CD4-positive, alpha-beta T cell treated with Interleukin-2 at 100 ng/mL for 4 hours (primary cell): ENCODE data around the gene GNB1L.
"Not testable (repeated sequence)": the region's sequence is repeated elsewhere in the genome, so short reads cannot be mapped to it uniquely, and the experiment has no call there.

ENCODE experiments used
- DNase-seq: peaks from one replicate; pipeline ENCODE4 v3.0.0-alpha.2; 2020; ENCODE audit warnings: low spot score

Gene GNB1L

DNA sequence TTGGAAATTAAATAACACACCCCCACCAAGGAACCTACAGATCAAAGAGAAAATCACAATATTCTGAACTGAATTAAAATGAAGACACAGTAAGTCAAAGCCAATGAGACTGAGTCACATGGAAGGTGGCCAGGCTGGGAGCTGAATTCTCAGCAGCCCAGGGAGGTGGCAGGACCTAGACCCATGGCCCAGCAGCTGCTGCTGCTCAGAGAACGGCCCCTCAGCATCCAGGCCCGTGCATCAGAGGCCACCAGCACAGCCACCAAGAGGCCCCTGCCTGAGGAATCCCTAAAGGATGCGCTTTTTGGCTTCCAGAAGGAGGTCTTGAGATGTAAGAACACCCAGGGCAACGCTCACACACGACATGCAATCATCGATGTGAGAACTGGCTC lies 59.1 kb downstream of the GNB1L start:
- DNase-seq, result no peak

DNA sequence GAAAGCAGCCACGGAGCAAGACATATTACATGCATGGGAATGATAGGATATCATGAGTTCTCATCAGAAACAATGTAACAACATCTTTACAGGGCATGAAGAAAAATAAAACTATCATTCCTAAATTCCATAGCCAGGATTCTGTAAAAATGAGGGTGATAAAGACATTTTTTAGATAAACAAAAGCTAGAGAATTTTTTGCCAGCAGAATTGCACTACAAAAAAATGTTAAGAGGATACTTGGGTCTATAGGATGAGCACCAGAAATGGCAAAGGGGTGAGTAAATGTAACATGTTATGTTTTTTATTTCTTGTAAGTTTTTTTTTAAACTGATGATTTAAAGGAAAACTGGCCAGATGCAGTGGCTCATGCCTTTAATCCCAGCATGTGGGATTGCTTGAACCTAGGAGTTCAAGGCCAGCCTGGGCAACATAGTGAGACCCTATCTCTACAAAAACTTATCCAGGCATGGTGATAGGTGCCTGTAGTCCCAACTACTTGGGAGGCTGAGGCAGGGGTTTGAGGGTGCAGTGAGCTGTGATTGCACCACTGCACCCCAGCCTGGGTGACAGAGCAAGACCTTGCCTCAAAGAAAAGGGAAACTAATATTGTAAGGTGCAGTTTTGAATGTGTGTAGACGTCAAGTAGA lies 60.9 kb downstream of the GNB1L start:
- DNase-seq, result no peak

DNA sequence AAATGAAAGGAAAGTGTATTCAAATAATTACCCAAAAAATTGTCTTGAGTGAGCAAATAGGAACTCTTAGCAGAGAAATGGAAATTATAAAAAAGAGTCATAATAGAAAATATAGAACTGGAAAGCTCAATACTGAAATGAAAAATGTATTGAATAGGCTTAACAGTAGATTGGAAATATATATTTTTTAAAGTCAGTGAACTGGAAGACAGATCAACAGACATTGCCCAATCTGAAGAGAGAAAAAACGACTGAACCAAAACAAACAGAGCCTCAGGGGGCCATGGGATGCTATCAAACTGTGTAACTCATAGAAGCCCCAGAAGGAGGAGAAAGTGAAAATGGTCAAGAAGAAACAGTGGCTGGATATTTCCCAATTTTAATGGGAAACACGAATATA lies 61.5 kb downstream of the GNB1L start:
- DNase-seq, result no peak

DNA sequence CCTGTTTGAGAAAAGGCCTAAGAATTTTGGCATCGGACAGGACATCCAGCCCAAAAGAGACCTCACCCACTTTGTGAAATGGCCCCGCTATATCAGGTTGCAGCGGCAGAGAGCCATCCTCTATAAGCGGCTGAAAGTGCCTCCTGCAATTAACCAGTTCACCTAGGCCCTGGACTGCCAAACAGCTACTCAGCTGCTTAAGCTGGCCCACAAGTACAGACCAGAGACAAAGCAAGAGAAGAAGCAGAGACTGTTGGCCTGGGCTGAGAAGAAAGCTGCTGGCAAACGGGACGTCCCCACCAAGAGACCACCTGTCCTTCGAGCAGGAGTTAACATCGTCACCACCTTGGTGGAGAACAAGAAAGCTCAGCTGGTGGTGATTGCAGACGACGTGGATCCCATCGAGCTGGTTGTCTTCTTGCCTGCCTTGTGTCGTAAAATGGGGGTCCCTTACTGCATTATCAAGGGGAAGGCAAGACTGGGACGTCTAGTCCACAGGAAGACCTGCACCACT lies 62.2 kb downstream of the GNB1L start:
- DNase-seq, result not testable (repeated sequence)

- DNase-seq, result no peak
Observed at GRCh38 chr22:19791894-19792293, 62.8 kb downstream of the GNB1L start.

DNA sequence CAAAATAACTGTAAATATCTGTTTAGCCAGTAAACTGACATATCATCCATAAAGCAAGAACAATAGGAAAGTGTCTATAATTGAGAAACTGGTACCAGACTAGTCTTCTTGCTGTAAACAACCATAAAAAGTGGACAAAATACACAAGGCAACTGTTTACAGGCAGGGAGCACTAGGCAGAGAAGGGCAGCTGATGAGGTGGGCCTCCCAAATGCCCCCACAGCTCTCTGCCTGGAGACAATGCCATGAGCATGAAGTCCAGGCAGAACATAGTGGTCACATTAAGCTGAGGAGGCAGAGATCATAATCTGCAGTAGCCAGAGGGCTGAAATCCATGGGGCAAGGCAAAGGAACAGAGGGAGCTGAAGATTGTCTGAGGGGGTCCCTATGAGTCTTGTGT lies 63.4 kb downstream of the GNB1L start:
- no peak for DNase-seq

- no peak for DNase-seq
Observed at GRCh38 chr22:19789828-19790227, 64.8 kb downstream of the GNB1L start.

DNA sequence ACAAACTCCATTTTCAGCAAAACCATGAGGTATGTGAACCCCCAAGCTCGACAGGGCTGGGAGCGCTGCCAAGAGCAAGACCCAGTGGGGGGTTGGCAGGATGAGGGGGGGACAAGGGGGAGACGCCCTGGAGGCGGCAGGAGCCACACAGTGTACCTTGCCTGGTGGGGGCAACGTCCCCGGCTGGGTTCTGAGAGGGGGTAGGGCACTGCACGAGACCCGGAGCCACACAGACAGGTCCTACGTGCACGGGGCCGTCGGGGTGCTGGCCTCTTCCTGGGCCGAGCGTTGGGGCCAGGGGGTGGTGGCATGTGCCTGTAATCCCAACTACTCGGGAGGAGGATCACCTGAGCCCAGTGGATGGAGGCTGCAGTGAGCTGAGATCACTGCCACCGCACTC lies 65.3 kb downstream of the GNB1L start:
- DNase-seq, result no peak

DNA sequence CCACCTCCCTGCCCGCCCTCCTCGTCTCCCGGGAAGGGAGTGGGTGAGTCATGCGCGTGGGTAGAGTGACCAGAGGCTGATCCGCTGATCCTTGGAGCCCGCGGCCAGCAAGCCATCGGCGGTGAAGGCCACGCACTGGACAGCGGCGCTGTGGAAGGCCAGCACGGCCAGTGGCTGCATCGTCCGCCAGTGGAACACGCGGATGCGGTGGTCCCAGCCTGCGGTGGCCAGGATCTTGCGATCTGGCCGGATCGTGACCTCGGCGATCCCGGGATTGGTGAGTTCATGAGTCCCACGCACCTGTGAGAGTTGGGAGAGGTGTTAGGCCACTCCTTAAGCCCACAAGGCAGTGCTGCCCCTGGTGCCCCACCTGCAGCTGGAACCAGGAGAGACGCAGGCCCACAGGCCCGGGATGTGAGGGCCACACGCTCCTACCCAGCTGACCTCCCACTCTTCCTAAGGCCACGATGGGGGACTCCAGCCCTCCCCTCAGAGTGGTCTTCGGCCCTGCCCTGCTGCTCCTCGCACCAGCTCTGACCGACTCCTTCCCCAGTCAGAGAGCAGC lies 65.9 kb downstream of the GNB1L start:
- no peak for DNase-seq

- no peak for DNase-seq
Observed at GRCh38 chr22:19787849-19788141, 66.9 kb downstream of the GNB1L start.

GRCh38 chr22:19786959-19787848 lies 67.5 kb downstream of the GNB1L start:
- no peak for DNase-seq

GRCh38 chr22:19786264-19786585 lies 68.4 kb downstream of the GNB1L start:
- no peak for DNase-seq

GRCh38 chr22:19785461-19786263 lies 69.0 kb downstream of the GNB1L start:
- no peak for DNase-seq

DNA sequence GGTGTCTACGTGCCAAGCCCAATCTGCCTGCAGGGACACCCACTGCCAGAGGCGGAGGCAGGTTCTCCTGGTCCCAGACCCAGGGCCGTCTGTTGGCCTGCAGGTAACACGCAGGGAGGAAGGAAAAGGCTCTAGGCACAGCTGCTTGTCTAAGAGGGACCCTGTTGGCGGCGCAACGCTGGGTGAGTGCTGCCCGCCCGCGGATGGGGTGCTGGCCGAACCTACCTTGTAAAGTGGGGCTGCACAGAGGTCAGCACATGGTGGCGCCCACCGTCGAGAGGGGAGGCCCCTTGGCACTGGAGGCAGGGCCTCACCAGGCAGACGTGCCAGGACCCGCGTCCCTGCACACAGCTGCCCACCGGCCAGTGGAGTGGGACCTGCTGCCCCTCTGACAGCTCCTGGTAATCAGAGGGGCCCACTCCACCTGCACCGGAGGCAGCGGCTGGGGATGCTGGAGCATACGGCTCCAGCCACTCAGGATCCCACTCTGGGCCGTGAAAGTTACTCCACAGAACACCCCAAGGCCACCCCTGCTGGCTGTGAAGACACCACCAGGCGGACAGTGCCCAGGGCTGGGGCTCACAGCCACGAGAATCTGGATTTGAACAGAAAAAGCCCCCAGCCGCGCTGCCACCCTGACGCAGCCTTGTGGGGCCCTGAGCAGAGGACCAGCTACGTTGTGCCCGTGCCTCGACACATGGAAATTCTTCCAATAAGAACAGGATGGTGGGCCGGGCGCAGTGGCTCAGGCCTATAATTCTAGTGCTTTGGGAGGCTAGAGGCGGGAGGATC lies 70.1 kb downstream of the GNB1L start:
- DNase-seq, result no peak

DNA sequence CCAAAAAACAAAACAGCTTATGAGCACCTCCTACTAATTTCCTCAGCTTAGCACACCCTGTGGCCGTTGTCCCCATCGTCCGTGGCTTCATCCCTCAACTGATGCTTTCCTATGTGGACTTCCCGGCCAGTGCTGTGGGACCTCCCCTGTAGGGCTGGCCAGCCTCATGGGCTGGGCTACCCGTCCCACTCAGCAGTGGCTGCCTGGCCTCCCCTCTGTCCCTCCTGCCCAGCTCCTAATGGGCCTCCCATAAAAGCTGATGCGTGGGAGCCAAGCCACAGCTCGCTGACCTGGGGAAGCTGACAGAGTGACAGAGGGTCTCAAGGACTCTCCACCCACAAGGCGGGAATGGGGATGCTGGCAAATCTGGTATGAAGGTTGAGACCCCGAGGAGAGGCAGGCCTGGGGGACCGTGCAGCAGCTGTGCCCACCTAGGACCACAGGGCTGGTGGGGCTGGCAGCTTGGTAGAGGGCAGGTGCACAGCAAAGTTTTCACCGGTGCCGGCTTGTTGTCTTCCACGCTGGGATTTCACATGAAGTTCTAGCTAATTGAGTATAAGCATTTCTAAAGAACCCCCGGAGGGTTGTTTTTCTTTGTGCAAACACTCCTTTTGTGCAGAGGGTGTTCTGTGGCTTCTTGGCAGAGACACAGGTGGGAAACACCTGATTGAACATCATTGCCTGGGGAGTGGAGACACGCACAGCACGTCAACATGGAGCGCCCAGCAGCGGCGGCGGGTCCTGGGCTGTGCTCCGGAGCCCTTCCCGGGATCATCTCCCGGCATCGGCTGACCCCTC lies 70.9 kb downstream of the GNB1L start:
- DNase-seq, result no peak

- no peak for DNase-seq
Observed at GRCh38 chr22:19782533-19782932, 72.1 kb downstream of the GNB1L start.

DNA sequence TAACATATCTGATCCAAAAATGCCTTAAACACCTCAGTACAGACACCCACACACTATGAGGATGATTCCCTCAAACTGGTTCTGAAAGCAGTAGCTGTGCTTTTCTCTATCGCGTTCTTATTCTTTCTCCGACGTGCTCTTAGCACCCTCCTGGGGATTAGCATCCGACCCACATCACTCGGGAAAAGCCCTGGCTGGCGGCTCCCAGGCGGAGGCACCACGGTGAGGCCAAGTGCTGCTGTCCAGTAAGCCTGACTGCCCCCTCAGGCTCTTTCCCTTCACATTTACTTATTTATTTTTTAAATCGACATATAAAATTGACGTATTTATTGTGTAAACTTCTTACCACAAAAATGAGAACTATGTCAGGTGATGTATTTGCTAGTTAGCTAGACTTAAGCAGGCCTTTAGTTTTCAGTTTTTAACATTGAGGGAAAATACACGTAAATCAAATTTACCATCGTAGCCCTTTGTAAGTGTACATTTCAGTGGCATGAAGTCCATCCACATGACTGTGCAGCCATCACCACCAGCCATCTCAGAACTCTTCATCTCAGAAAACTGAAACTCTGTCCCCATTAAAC lies 74.9 kb downstream of the GNB1L start:
- no peak for DNase-seq

DNA sequence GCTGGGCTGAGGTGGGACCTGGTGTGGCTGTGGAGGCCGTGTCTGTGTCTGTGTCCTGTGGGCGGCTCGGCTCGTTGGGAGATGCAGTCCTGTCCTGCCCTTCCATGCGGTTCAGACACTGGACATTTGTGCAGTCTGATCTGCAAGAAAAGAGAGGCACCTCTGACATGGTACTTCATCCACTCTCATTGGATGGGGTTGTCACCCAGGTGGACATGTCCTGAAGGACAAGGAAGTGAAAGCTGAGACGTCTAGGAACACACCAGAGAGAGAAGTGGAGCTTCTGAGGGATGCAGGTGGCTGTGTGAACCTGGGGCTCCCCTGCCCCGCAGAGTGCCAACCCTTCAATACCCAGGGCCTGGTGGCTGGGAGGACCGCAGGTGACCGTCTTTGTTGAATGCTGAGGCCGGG lies 75.7 kb downstream of the GNB1L start:
- no peak for DNase-seq

DNA sequence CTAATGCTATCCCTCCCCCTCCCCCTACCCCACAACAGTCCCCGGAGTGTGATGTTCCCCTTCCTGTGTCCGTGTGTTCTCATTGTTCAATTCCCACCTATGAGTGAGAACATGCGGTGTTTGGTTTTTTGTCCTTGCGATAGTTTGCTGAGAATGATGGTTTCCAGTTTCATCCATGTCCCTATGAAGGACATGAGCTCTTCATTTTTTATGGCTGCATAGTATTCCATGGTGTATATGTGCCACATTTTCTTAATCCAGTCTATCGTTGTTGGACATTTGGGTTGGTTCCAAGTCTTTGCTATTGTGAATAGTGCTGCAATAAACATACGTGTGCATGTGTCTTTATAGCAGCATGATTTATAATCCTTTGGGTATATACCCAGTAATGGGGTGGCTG lies 77.5 kb downstream of the GNB1L start:
- DNase-seq, result not testable (repeated sequence)

DNA sequence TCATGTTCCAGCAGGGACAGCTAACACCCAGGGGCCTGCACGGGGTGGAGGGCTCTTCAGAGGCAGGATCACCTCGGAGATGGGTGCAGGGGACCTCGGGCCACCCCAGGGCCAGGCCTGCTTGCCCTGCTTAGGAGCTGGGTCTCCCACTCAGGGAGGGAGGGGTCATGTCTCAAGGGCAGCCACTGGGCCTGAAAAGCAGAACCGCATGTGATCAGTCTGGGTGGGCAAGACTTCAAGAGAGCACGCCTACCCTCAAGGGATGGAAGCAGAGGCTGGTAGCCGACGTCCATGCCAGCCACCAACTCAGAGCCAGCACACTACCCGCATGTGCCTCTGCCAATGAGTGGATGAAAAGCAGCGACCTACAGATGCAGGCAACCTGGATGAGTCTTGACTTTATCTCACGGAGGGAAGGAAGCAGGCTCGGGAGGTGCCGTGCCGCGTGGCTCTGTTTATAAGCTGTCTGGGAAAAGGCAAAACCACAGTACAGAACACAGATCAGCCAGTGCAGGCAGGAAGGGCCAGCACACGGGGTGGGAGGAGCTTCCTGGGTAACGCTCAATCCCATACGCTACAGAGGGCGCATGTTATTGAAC lies 78.1 kb downstream of the GNB1L start:
- DNase-seq, result no peak
